ENCODE measurements around the gene NOVA2.

NOVA2 gene

GRCh38 chr19:45952341-45952685, 21.4 kb downstream of the NOVA2 start:
- no peak overlapping the region for H3K9ac ChIP-seq (ENCODE audit: low read length)
- no peak overlapping the region for H3K4me3 ChIP-seq (ENCODE audit: low read length)
- peaks cover 8% of the 10 kb centered on the region for H3K27me3 ChIP-seq (ENCODE audit: control insufficient read depth, insufficient read depth, low read length)
- H3K4me1 ChIP-seq (ENCODE audit: control insufficient read depth, insufficient read depth, low read length) = no peaks in the 10 kb centered on the region
- no peak overlapping the region for H3K27ac ChIP-seq (ENCODE audit: low read depth, low read length)
- no peaks in the 10 kb centered on the region for H3K36me3 ChIP-seq (ENCODE audit: control insufficient read depth, insufficient read depth, low read length)

- H3K27ac ChIP-seq (ENCODE audit: low read depth, low read length) = no peak overlapping the region
- peaks cover 2% of the 10 kb centered on the region for H3K27me3 ChIP-seq (ENCODE audit: control insufficient read depth, insufficient read depth, low read length)
- H3K36me3 ChIP-seq (ENCODE audit: control insufficient read depth, insufficient read depth, low read length) = no peaks in the 10 kb centered on the region
- no peak overlapping the region for H3K4me3 ChIP-seq (ENCODE audit: low read length)
- no peak overlapping the region for H3K9ac ChIP-seq (ENCODE audit: low read length)
- H3K4me1 ChIP-seq (ENCODE audit: control insufficient read depth, insufficient read depth, low read length) = no peaks in the 10 kb centered on the region
Observed at GRCh38 chr19:45947926-45948325, 25.7 kb downstream of the NOVA2 start.

GRCh38 chr19:45940515-45940805, 33.2 kb downstream of the NOVA2 start:
- Histone ChIP-seq H3K36me3 (ENCODE audit: control insufficient read depth, insufficient read depth, low read length) (no peaks in the 10 kb centered on the region), H3K27ac (ENCODE audit: low read depth, low read length) (no peak overlapping the region), H3K4me3 (ENCODE audit: low read length) (no peak overlapping the region), H3K9ac (ENCODE audit: low read length) (no peak overlapping the region), H3K27me3 (ENCODE audit: control insufficient read depth, insufficient read depth, low read length) (peaks cover 4% of the 10 kb centered on the region), H3K4me1 (ENCODE audit: control insufficient read depth, insufficient read depth, low read length) (no peaks in the 10 kb centered on the region)

GRCh38 chr19:45939792-45940514, 33.7 kb downstream of the NOVA2 start:
- Histone ChIP-seq H3K36me3 (ENCODE audit: control insufficient read depth, insufficient read depth, low read length) (no peaks in the 10 kb centered on the region), H3K4me1 (ENCODE audit: control insufficient read depth, insufficient read depth, low read length) (no peaks in the 10 kb centered on the region), H3K27me3 (ENCODE audit: control insufficient read depth, insufficient read depth, low read length) (peaks cover 4% of the 10 kb centered on the region), H3K27ac (ENCODE audit: low read depth, low read length) (no peak overlapping the region), H3K4me3 (ENCODE audit: low read length) (no peak overlapping the region), H3K9ac (ENCODE audit: low read length) (no peak overlapping the region)

GRCh38 chr19:45938733-45939319, 34.8 kb downstream of the NOVA2 start:
- Histone ChIP-seq H3K27me3 (ENCODE audit: control insufficient read depth, insufficient read depth, low read length) (peaks cover 6% of the 10 kb centered on the region), H3K4me1 (ENCODE audit: control insufficient read depth, insufficient read depth, low read length) (no peaks in the 10 kb centered on the region), H3K27ac (ENCODE audit: low read depth, low read length) (no peak overlapping the region), H3K36me3 (ENCODE audit: control insufficient read depth, insufficient read depth, low read length) (no peaks in the 10 kb centered on the region), H3K9ac (ENCODE audit: low read length) (no peak overlapping the region), H3K4me3 (ENCODE audit: low read length) (no peak overlapping the region)

GRCh38 chr19:45935267-45935666, 38.4 kb downstream of the NOVA2 start:
- H3K27ac ChIP-seq (ENCODE audit: low read depth, low read length) = no peak overlapping the region
- peaks cover 6% of the 10 kb centered on the region for H3K27me3 ChIP-seq (ENCODE audit: control insufficient read depth, insufficient read depth, low read length)
- H3K36me3 ChIP-seq (ENCODE audit: control insufficient read depth, insufficient read depth, low read length) = no peaks in the 10 kb centered on the region
- H3K9ac ChIP-seq (ENCODE audit: low read length) = no peak overlapping the region
- H3K4me3 ChIP-seq (ENCODE audit: low read length) = no peak overlapping the region
- H3K4me1 ChIP-seq (ENCODE audit: control insufficient read depth, insufficient read depth, low read length) = no peaks in the 10 kb centered on the region

GRCh38 chr19:45934551-45935230, 39.0 kb downstream of the NOVA2 start:
- no peak overlapping the region for H3K9ac ChIP-seq (ENCODE audit: low read length)
- H3K4me1 ChIP-seq (ENCODE audit: control insufficient read depth, insufficient read depth, low read length) = no peaks in the 10 kb centered on the region
- H3K27me3 ChIP-seq (ENCODE audit: control insufficient read depth, insufficient read depth, low read length) = peaks cover 6% of the 10 kb centered on the region
- no peak overlapping the region for H3K4me3 ChIP-seq (ENCODE audit: low read length)
- H3K27ac ChIP-seq (ENCODE audit: low read depth, low read length) = no peak overlapping the region
- H3K36me3 ChIP-seq (ENCODE audit: control insufficient read depth, insufficient read depth, low read length) = no peaks in the 10 kb centered on the region

- H3K9ac ChIP-seq (ENCODE audit: low read length) = no peak overlapping the region
- H3K27ac ChIP-seq (ENCODE audit: low read depth, low read length) = no peak overlapping the region
- no peaks in the 10 kb centered on the region for H3K36me3 ChIP-seq (ENCODE audit: control insufficient read depth, insufficient read depth, low read length)
- peaks cover 6% of the 10 kb centered on the region for H3K27me3 ChIP-seq (ENCODE audit: control insufficient read depth, insufficient read depth, low read length)
- H3K4me3 ChIP-seq (ENCODE audit: low read length) = no peak overlapping the region
- H3K4me1 ChIP-seq (ENCODE audit: control insufficient read depth, insufficient read depth, low read length) = no peaks in the 10 kb centered on the region
Observed at GRCh38 chr19:45933759-45934158, 39.9 kb downstream of the NOVA2 start.

- Histone ChIP-seq H3K36me3 (ENCODE audit: control insufficient read depth, insufficient read depth, low read length) (no peaks in the 10 kb centered on the region), H3K27ac (ENCODE audit: low read depth, low read length) (no peak overlapping the region), H3K4me1 (ENCODE audit: control insufficient read depth, insufficient read depth, low read length) (peaks cover 2% of the 10 kb centered on the region), H3K4me3 (ENCODE audit: low read length) (no peak overlapping the region), H3K27me3 (ENCODE audit: control insufficient read depth, insufficient read depth, low read length) (peaks cover 5% of the 10 kb centered on the region), H3K9ac (ENCODE audit: low read length) (no peak overlapping the region)
Observed at GRCh38 chr19:45931055-45931454, 42.6 kb downstream of the NOVA2 start.

GRCh38 chr19:45929247-45929646, 44.4 kb downstream of the NOVA2 start:
- Histone ChIP-seq H3K27me3 (ENCODE audit: control insufficient read depth, insufficient read depth, low read length) (peaks cover 5% of the 10 kb centered on the region), H3K4me3 (ENCODE audit: low read length) (no peak overlapping the region), H3K27ac (ENCODE audit: low read depth, low read length) (no peak overlapping the region), H3K9ac (ENCODE audit: low read length) (no peak overlapping the region), H3K4me1 (ENCODE audit: control insufficient read depth, insufficient read depth, low read length) (peaks cover 2% of the 10 kb centered on the region), H3K36me3 (ENCODE audit: control insufficient read depth, insufficient read depth, low read length) (no peaks in the 10 kb centered on the region)

GRCh38 chr19:45927565-45928261, 46.0 kb downstream of the NOVA2 start:
- Histone ChIP-seq H3K36me3 (ENCODE audit: control insufficient read depth, insufficient read depth, low read length) (no peaks in the 10 kb centered on the region), H3K9ac (ENCODE audit: low read length) (no peak overlapping the region), H3K4me3 (ENCODE audit: low read length) (no peak overlapping the region), H3K27me3 (ENCODE audit: control insufficient read depth, insufficient read depth, low read length) (peaks cover 2% of the 10 kb centered on the region), H3K27ac (ENCODE audit: low read depth, low read length) (no peak overlapping the region), H3K4me1 (ENCODE audit: control insufficient read depth, insufficient read depth, low read length) (peaks cover 2% of the 10 kb centered on the region)

GRCh38 chr19:45924891-45925447, 48.7 kb downstream of the NOVA2 start:
- peaks cover 2% of the 10 kb centered on the region for H3K4me1 ChIP-seq (ENCODE audit: control insufficient read depth, insufficient read depth, low read length)
- peaks cover 2% of the 10 kb centered on the region for H3K27me3 ChIP-seq (ENCODE audit: control insufficient read depth, insufficient read depth, low read length)
- H3K36me3 ChIP-seq (ENCODE audit: control insufficient read depth, insufficient read depth, low read length) = no peaks in the 10 kb centered on the region
- H3K4me3 ChIP-seq (ENCODE audit: low read length) = no peak overlapping the region
- H3K27ac ChIP-seq (ENCODE audit: low read depth, low read length) = no peak overlapping the region
- H3K9ac ChIP-seq (ENCODE audit: low read length) = no peak overlapping the region
